ENCODE data around the gene RABGAP1. TPM values are rescaled to one million over a fixed set of nuclear protein-coding genes. Genes with fewer than 3 reads are reported as not detected.

The RABGAP1 gene
- total RNA-seq, 1 experiment from 2014 or later, result 55.4 TPM

DNA sequence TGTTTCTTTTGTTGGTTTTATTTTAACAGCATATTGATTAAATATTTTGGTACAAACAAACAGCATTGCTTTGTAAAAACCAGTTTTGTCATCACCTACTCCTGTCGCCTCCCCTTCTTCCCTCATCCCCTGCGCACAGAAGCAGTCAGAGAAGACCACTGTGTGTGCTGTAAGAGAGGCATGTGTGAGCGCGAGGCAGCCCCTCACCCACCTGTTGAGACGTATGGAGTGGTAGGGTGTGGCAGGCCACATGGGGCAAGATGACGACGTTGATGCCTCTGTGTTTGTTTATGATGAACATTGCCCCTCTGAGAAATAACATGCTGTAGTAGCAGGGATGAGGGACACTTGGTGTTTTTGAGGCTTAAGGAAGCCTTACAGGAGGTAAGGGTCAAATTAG lies 164.0 kb downstream of the RABGAP1 start:
- intact Hi-C loops (cut with micrococcal nuclease; ENCODE audit: unreplicated experiment), result no loop called here
- no peaks in the 10 kb centered on the region for H3K27me3 ChIP-seq (replicated peaks; ENCODE audit: control insufficient read depth, insufficient read depth, low read length)
- Mint-ChIP-seq H3K27me3 (ENCODE audit: insufficient read depth, unreplicated experiment) (no peaks in the 10 kb centered on the region), H3K27ac (ENCODE audit: unreplicated experiment) (peak overlapping the region; percentile 43), H3K36me3 (ENCODE audit: insufficient read depth, unreplicated experiment) (peaks cover 79% of the 10 kb centered on the region), H3K9me3 (ENCODE audit: unreplicated experiment) (no peaks in the 10 kb centered on the region), H3K4me3 (ENCODE audit: unreplicated experiment) (no peak overlapping the region), H3K4me1 (ENCODE audit: low read depth, unreplicated experiment) (peaks cover 12% of the 10 kb centered on the region)
- POLR2A ChIA-PET, result interaction anchor here (0.7 kb wide), 1 partner anchor 13 kb away, joined by 3 read pairs; no protein-coding TSS in a partner anchor
- no peak for DNase-seq
- no TSS peak for BruUV-seq (replicated peaks)
- peaks cover 23% of the 10 kb centered on the region for H3K4me1 ChIP-seq
- CTCF ChIA-PET, result no interaction called here
- no peak overlapping the region for H3K4me3 ChIP-seq (ENCODE audit: low read depth, low read length)
- H3K9me3 ChIP-seq, result no peaks in the 10 kb centered on the region
- no peak for TF ChIP-seq CTCF (IDR thresholded peaks at IDR 0.05; ENCODE audit: insufficient read depth in 1 of 2, low read depth in 1 of 2, low read length in 1 of 2, severe bottlenecking in 1 of 2, unreplicated experiment in 1 of 2)
- H3K36me3 ChIP-seq (ENCODE audit: control insufficient read depth, insufficient read depth, low read length), result peaks cover 4% of the 10 kb centered on the region

GRCh38 chr9:123105490-123105889 lies 164.7 kb downstream of the RABGAP1 start:
- POLR2A ChIA-PET, result no interaction called here

DNA sequence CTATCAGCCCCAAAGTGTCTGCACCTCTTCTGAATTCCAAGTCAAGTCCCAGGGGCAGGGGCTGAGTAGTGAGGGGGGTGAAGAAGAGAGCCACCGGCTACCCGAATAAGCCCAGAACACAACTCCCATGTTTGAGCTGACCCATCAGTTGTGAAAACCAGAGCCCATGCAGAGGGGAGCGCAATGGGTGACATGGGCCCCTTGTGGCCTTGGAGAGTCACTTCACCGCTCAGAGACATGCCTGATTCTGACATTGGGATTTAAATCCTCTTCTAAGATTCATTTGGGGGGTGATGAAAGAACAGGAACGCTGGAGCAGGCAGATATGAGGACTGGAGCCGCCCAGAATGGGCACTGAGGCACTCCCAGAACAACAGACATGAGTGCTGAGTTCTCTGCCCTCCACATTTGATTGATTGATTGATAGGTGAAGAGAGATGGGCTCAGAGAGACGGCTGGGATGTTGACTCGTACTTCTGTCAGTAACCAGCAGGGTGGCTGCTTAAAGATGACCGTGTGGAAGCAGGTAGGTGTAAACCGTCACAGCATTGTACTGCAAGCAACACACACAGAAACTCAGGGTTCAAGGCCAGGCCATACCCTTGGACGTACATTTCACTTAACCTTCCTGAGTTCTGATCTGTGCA lies 166.9 kb downstream of the RABGAP1 start:
- CTCF ChIA-PET, result interaction anchor here (0.6 to 0.8 kb wide), 2 partner anchors 242 to 1195 kb away, joined by 3 read pairs; no protein-coding TSS in a partner anchor
- H3K4me3 Mint-ChIP-seq (ENCODE audit: unreplicated experiment), result no peak overlapping the region
- H3K4me3 ChIP-seq (ENCODE audit: low read depth, low read length), result no peak overlapping the region
- no peak for DNase-seq
- no peak overlapping the region for H3K27ac Mint-ChIP-seq (ENCODE audit: unreplicated experiment)
- no peaks in the 10 kb centered on the region for H3K27me3 ChIP-seq (replicated peaks; ENCODE audit: control insufficient read depth, insufficient read depth, low read length)
- H3K36me3 Mint-ChIP-seq (ENCODE audit: insufficient read depth, unreplicated experiment), result peaks cover 69% of the 10 kb centered on the region
- H3K27me3 Mint-ChIP-seq (ENCODE audit: insufficient read depth, unreplicated experiment), result no peaks in the 10 kb centered on the region
- H3K9me3 ChIP-seq, result no peaks in the 10 kb centered on the region
- H3K9me3 Mint-ChIP-seq (ENCODE audit: unreplicated experiment), result no peaks in the 10 kb centered on the region
- peaks cover 5% of the 10 kb centered on the region for H3K4me1 ChIP-seq
- POLR2A ChIA-PET, result interaction anchor here (0.5 kb wide), 1 partner anchor 50 kb away, joined by 3 read pairs; no protein-coding TSS in a partner anchor
- TF ChIP-seq CTCF (IDR thresholded peaks at IDR 0.05; ENCODE audit: insufficient read depth in 1 of 2, low read depth in 1 of 2, low read length in 1 of 2, severe bottlenecking in 1 of 2, unreplicated experiment in 1 of 2), result peak in 1 of 2 experiments; percentile 8
- peaks cover 5% of the 10 kb centered on the region for H3K4me1 Mint-ChIP-seq (ENCODE audit: low read depth, unreplicated experiment)
- no TSS peak for BruUV-seq (replicated peaks)
- intact Hi-C loops (cut with micrococcal nuclease; ENCODE audit: unreplicated experiment), result no loop called here
- H3K36me3 ChIP-seq (ENCODE audit: control insufficient read depth, insufficient read depth, low read length), result peaks cover 2% of the 10 kb centered on the region

More at GRCh38 chr9:123105490-123105889, 164.7 kb downstream of the RABGAP1 start:
- no TSS peak for BruUV-seq (replicated peaks)
- intact Hi-C loops (cut with micrococcal nuclease; ENCODE audit: unreplicated experiment), result no loop called here
- Mint-ChIP-seq H3K27me3 (ENCODE audit: insufficient read depth, unreplicated experiment) (no peaks in the 10 kb centered on the region), H3K4me1 (ENCODE audit: low read depth, unreplicated experiment) (peaks cover 12% of the 10 kb centered on the region), H3K9me3 (ENCODE audit: unreplicated experiment) (no peaks in the 10 kb centered on the region), H3K36me3 (ENCODE audit: insufficient read depth, unreplicated experiment) (peaks cover 79% of the 10 kb centered on the region), H3K4me3 (ENCODE audit: unreplicated experiment) (no peak overlapping the region), H3K27ac (ENCODE audit: unreplicated experiment) (peak overlapping the region; percentile 43)
- Histone ChIP-seq H3K4me3 (ENCODE audit: low read depth, low read length) (no peak overlapping the region), H3K36me3 (ENCODE audit: control insufficient read depth, insufficient read depth, low read length) (peaks cover 4% of the 10 kb centered on the region), H3K9me3 (no peaks in the 10 kb centered on the region), H3K27me3 (replicated peaks; ENCODE audit: control insufficient read depth, insufficient read depth, low read length) (no peaks in the 10 kb centered on the region), H3K4me1 (peaks cover 16% of the 10 kb centered on the region)
- CTCF ChIA-PET, result no interaction called here
- DNase-seq, result no peak
- TF ChIP-seq CTCF (IDR thresholded peaks at IDR 0.05; ENCODE audit: insufficient read depth in 1 of 2, low read depth in 1 of 2, low read length in 1 of 2, severe bottlenecking in 1 of 2, unreplicated experiment in 1 of 2), result no peak
